ENCODE results near the gene CLCA4. TPM values are rescaled to one million over a fixed set of nuclear protein-coding genes. Genes with fewer than 3 reads are reported as not detected.

The CLCA4 gene
- total RNA-seq, 6 donors from 2014 or later = 1.0 TPM; not detected in 5

- Histone ChIP-seq H3K36me3 (no peaks in the 10 kb centered on the region), H3K27ac (no peak overlapping the region), H3K4me3 (no peak overlapping the region), H3K4me1 (no peaks in the 10 kb centered on the region), H3K9me3 (no peaks in the 10 kb centered on the region), H3K27me3 (no peaks in the 10 kb centered on the region)
- no peak for DNase-seq
- ATAC-seq (ENCODE audit: low FRiP score in 2 of 2) = no peak
- WGBS, 2 donors = 36 to 67% methylated on average over 1 of the region's 1 CpG
- TF ChIP-seq POLR2A (IDR thresholded peaks at IDR 0.05) (no peak), EP300 (IDR thresholded peaks at IDR 0.05) (no peak), POLR2AphosphoS5 (IDR thresholded peaks at IDR 0.05) (no peak)
- TF ChIP-seq, protein P1, sequence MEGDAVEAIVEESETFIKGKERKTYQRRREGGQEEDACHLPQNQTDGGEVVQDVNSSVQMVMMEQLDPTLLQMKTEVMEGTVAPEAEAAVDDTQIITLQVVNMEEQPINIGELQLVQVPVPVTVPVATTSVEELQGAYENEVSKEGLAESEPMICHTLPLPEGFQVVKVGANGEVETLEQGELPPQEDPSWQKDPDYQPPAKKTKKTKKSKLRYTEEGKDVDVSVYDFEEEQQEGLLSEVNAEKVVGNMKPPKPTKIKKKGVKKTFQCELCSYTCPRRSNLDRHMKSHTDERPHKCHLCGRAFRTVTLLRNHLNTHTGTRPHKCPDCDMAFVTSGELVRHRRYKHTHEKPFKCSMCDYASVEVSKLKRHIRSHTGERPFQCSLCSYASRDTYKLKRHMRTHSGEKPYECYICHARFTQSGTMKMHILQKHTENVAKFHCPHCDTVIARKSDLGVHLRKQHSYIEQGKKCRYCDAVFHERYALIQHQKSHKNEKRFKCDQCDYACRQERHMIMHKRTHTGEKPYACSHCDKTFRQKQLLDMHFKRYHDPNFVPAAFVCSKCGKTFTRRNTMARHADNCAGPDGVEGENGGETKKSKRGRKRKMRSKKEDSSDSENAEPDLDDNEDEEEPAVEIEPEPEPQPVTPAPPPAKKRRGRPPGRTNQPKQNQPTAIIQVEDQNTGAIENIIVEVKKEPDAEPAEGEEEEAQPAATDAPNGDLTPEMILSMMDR (IDR thresholded peaks at IDR 0.05) = no peak
Measured at GRCh38 chr1:86563849-86564248, 17.0 kb downstream of the CLCA4 start.

DNA sequence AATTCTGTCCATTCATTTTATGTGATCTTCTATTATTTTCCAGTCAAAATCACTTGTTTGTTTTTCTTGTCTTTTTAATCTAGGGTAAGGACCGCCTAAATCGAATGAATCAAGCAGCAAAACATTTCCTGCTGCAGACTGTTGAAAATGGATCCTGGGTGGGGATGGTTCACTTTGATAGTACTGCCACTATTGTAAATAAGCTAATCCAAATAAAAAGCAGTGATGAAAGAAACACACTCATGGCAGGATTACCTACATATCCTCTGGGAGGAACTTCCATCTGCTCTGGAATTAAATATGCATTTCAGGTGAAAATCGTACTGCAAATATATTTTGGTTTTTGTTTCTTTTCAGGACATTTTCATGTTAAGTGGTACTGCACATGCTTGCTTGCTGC, 20.5 kb downstream of the CLCA4 start:
- WGBS, 2 donors = 63 to 72% methylated on average over 3 of the region's 3 CpGs
- Histone ChIP-seq H3K36me3 (no peaks in the 10 kb centered on the region), H3K27me3 (no peaks in the 10 kb centered on the region), H3K4me3 (no peak overlapping the region), H3K4me1 (no peaks in the 10 kb centered on the region), H3K27ac (no peak overlapping the region), H3K9me3 (no peaks in the 10 kb centered on the region)
- ATAC-seq (ENCODE audit: low FRiP score in 2 of 2) (no peak), DNase-seq (no peak)
- TF ChIP-seq, protein P1 (IDR thresholded peaks at IDR 0.05) = no peak
- TF ChIP-seq EP300 (IDR thresholded peaks at IDR 0.05) (no peak), POLR2AphosphoS5 (IDR thresholded peaks at IDR 0.05) (no peak), POLR2A (IDR thresholded peaks at IDR 0.05) (no peak)

DNA sequence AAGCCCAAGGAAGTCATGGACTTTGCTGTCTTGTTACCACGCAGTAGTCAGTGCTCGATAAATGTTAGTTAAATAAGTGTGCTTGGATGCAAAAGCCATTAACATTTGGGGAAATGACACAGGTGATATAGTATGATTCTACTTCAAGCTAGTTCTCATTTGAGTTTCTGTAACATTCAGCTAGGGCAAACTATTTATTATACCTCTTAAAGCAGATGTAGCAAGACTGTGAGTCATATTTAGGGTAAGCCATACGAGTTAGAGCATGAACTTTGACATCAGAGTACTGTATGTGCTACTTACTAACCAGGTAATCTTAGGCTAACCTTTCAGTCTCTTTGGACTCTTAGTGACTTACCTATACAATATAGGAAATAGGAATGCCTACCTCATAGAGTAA, 21.0 kb downstream of the CLCA4 start:
- WGBS, 2 donors = 82 to 91% methylated on average over 3 of the region's 3 CpGs
- DNase-seq (no peak), ATAC-seq (ENCODE audit: low FRiP score in 2 of 2) (no peak)
- Histone ChIP-seq H3K27ac (no peak overlapping the region), H3K4me1 (no peaks in the 10 kb centered on the region), H3K27me3 (no peaks in the 10 kb centered on the region), H3K9me3 (no peaks in the 10 kb centered on the region), H3K4me3 (no peak overlapping the region), H3K36me3 (no peaks in the 10 kb centered on the region)
- no peak for TF ChIP-seq POLR2AphosphoS5 (IDR thresholded peaks at IDR 0.05)
- TF ChIP-seq, protein P1 (IDR thresholded peaks at IDR 0.05) = no peak
- no peak for TF ChIP-seq POLR2A (IDR thresholded peaks at IDR 0.05)
- no peak for TF ChIP-seq EP300 (IDR thresholded peaks at IDR 0.05)

DNA sequence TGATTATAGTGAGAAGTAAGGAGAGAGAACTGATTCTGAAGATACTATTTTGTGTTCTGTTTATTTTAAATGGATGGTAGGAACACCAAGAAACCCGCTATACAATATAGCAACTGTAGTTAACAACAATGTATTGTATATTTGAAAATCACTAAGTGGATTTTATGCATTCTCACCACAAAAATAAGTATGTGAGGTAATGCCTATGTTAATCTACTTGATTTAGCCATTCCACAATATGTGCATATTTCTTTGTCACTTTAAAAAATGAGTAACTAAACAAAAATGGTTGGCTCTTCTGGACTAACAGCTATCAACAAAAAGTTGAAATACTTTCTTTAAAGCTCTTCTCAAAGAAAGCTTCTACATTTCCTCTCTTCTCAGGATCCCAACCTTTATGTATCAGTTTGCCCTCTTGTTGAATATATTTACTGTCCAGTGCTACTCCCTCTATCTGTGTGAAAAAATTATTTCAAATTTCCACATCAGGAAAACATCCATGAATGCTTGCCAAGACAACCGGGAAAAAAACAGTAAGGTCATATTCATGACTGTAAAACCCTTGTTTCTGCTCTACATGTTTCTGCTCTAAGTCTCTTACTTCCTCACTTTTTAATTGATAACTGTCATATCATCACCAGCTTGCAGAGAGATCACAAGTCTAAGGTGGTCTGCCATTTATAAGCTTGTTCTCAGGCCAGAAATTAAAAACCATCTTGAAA, 27.0 kb downstream of the CLCA4 start:
- no peak for DNase-seq
- Histone ChIP-seq H3K27ac (no peak overlapping the region), H3K4me3 (no peak overlapping the region), H3K9me3 (no peaks in the 10 kb centered on the region), H3K36me3 (no peaks in the 10 kb centered on the region), H3K4me1 (no peaks in the 10 kb centered on the region), H3K27me3 (no peaks in the 10 kb centered on the region)
- TF ChIP-seq POLR2A (IDR thresholded peaks at IDR 0.05) = no peak
- TF ChIP-seq EP300 (IDR thresholded peaks at IDR 0.05) = no peak
- TF ChIP-seq, protein P1 (IDR thresholded peaks at IDR 0.05) = no peak
- TF ChIP-seq POLR2AphosphoS5 (IDR thresholded peaks at IDR 0.05) = no peak
- no peak for ATAC-seq (ENCODE audit: low FRiP score in 2 of 2)
- 75 to 77% methylated on average over 2 of the region's 2 CpGs for WGBS, 2 donors

- Histone ChIP-seq H3K4me1 (no peaks in the 10 kb centered on the region), H3K27ac (no peak overlapping the region), H3K4me3 (no peak overlapping the region), H3K9me3 (no peaks in the 10 kb centered on the region), H3K36me3 (no peaks in the 10 kb centered on the region), H3K27me3 (no peaks in the 10 kb centered on the region)
- no peak for TF ChIP-seq EP300 (IDR thresholded peaks at IDR 0.05)
- TF ChIP-seq, protein P1 (IDR thresholded peaks at IDR 0.05) = no peak
- TF ChIP-seq POLR2A (IDR thresholded peaks at IDR 0.05) = no peak
- TF ChIP-seq POLR2AphosphoS5 (IDR thresholded peaks at IDR 0.05) = no peak
- ATAC-seq (ENCODE audit: low FRiP score in 2 of 2) (no peak), DNase-seq (no peak)
- 77 to 81% methylated on average over 1 of the region's 1 CpG for WGBS, 2 donors
Measured at GRCh38 chr1:86581231-86581630, 34.4 kb downstream of the CLCA4 start.

All from upper lobe of left lung (tissue), 6 donors.